ENCODE data around the gene ABCB6. TPM values are rescaled to one million over a fixed set of nuclear protein-coding genes. Genes with fewer than 3 reads are reported as not detected.
"Not testable (repeated sequence)": the region's sequence is repeated elsewhere in the genome, so short reads cannot be mapped to it uniquely, and the experiment has no call there.

The ABCB6 gene
- polyA plus RNA-seq, 4 donors = 29.5 to 44.5 (median 37.1) TPM

- no peak for DNase-seq (ENCODE audit: low read depth in 4 of 4, low spot score in 3 of 4)
Observed at GRCh38 chr2:219215871-219216534, 2.8 kb downstream of the ABCB6 start.

- no peak for DNase-seq (ENCODE audit: low read depth in 4 of 4, low spot score in 3 of 4)
Observed at GRCh38 chr2:219214786-219215185, 4.0 kb downstream of the ABCB6 start.

- no peak for DNase-seq (ENCODE audit: low read depth in 4 of 4, low spot score in 3 of 4)
Observed at GRCh38 chr2:219214141-219214540, 4.6 kb downstream of the ABCB6 start.

GRCh38 chr2:219213486-219214071 is 5.2 kb downstream of the ABCB6 start:
- DNase-seq (ENCODE audit: low read depth in 4 of 4, low spot score in 3 of 4) = no peak

- DNase-seq (ENCODE audit: low read depth in 4 of 4, low spot score in 3 of 4) = no peak
Observed at GRCh38 chr2:219213026-219213415, 5.7 kb downstream of the ABCB6 start.

GRCh38 chr2:219210886-219211362 is 7.8 kb downstream of the ABCB6 start:
- no peak for DNase-seq (ENCODE audit: low read depth in 4 of 4, low spot score in 3 of 4)

GRCh38 chr2:219210196-219210885 is 8.4 kb downstream of the ABCB6 start:
- DNase-seq (ENCODE audit: low read depth in 4 of 4, low spot score in 3 of 4) = no peak

- DNase-seq (ENCODE audit: low read depth in 4 of 4, low spot score in 3 of 4) = no peak
Observed at GRCh38 chr2:219209236-219210195, 9.2 kb downstream of the ABCB6 start.

- no peak for DNase-seq (ENCODE audit: low read depth in 4 of 4, low spot score in 3 of 4)
Observed at GRCh38 chr2:219207884-219208740, 10.6 kb downstream of the ABCB6 start.

GRCh38 chr2:219207134-219207883 is 11.4 kb downstream of the ABCB6 start:
- no peak for DNase-seq (ENCODE audit: low read depth in 4 of 4, low spot score in 3 of 4)

GRCh38 chr2:219206328-219207133 is 12.2 kb downstream of the ABCB6 start, which contains the start of gene ZFAND2B:
Gene ZFAND2B (plus strand): TSS chr2:219206782. CDS start chr2:219206988, 206 bp downstream.
- peak; percentile 86 to 91 (median 90) for DNase-seq (ENCODE audit: low read depth in 4 of 4, low spot score in 3 of 4)

- DNase-seq (ENCODE audit: low read depth in 4 of 4, low spot score in 3 of 4) = no peak
Observed at GRCh38 chr2:219205981-219206327, 12.8 kb downstream of the ABCB6 start.

- DNase-seq (ENCODE audit: low read depth in 4 of 4, low spot score in 3 of 4) = no peak
Observed at GRCh38 chr2:219205165-219205538, 13.6 kb downstream of the ABCB6 start.

- DNase-seq (ENCODE audit: low read depth in 4 of 4, low spot score in 3 of 4) = no peak
Observed at GRCh38 chr2:219204425-219205164, 14.2 kb downstream of the ABCB6 start.

GRCh38 chr2:219201331-219201730 is 17.4 kb downstream of the ABCB6 start:
- DNase-seq (ENCODE audit: low read depth in 4 of 4, low spot score in 3 of 4) = not testable (repeated sequence)

GRCh38 chr2:219200502-219201326 is 18.0 kb downstream of the ABCB6 start:
- DNase-seq (ENCODE audit: low read depth in 4 of 4, low spot score in 3 of 4) = not testable (repeated sequence)

All from left renal pelvis (tissue), 4 donors.